Mesenchymal stem cell (in vitro differentiated cells and primary cell): ENCODE results near the gene KRTAP29-1.

ENCODE experiments used
- DNase-seq: peaks from one replicate; pipeline ENCODE4 v3.0.0-alpha.2; 2013
- H2AFZ ChIP-seq: one replicate; pipeline ENCODE4 v1.6.1; 2013; ENCODE audit warnings: low read depth, mild to moderate bottlenecking, control low read depth, inconsistent platforms, low read length, moderate library complexity
- H2AK5ac ChIP-seq: 2 replicates; pipeline ENCODE4 v1.6.1; 2013; ENCODE audit warnings: low read length, moderate library complexity, mild to moderate bottlenecking, inconsistent platforms; ENCODE audit not compliant: severe bottlenecking
- H2BK120ac ChIP-seq: one replicate; pipeline ENCODE4 v1.6.1; 2013; ENCODE audit warnings: low read depth, mild to moderate bottlenecking, inconsistent platforms, low read length, moderate library complexity
- H2BK12ac ChIP-seq, 2 experiments: one replicate each; pipeline ENCODE4 v1.6.1; 2013; ENCODE audit warnings: inconsistent platforms in 2 of 2, low read length in 2 of 2, mild to moderate bottlenecking in 2 of 2, moderate library complexity in 2 of 2, control low read depth in 1 of 2
- H2BK15ac ChIP-seq: one replicate; pipeline ENCODE4 v1.6.1; 2013; ENCODE audit warnings: mild to moderate bottlenecking, low read depth, inconsistent platforms; ENCODE audit not compliant: poor library complexity, severe bottlenecking
- H2BK5ac ChIP-seq: 2 replicates; pipeline ENCODE4 v1.6.1; 2013; ENCODE audit warnings: low read depth, mild to moderate bottlenecking, low read length, control low read depth, inconsistent platforms; ENCODE audit not compliant: poor library complexity, severe bottlenecking
- H3K14ac ChIP-seq, 2 experiments: one replicate each; pipeline ENCODE4 v1.6.1; 2013; ENCODE audit warnings: inconsistent platforms in 2 of 2, low read length in 2 of 2, control low read depth in 1 of 2, mild to moderate bottlenecking in 1 of 2, moderate library complexity in 1 of 2
- H3K18ac ChIP-seq, 2 experiments: one replicate each; pipeline ENCODE4 v1.6.1; 2013; ENCODE audit warnings: inconsistent platforms in 2 of 2, low read length in 2 of 2, control low read depth in 1 of 2, low read depth in 1 of 2, mild to moderate bottlenecking in 1 of 2
- H3K23ac ChIP-seq, 2 experiments: one replicate each; pipeline ENCODE4 v1.6.1; 2013; ENCODE audit warnings: inconsistent platforms in 2 of 2, low read length in 2 of 2, mild to moderate bottlenecking in 2 of 2, moderate library complexity in 2 of 2, control low read depth in 1 of 2
- H3K27ac ChIP-seq: 2 replicates; pipeline ENCODE4 v1.5.1; 2013; ENCODE audit warnings: mild to moderate bottlenecking, moderate library complexity, low read length, control low read depth, inconsistent platforms; ENCODE audit not compliant: poor library complexity, severe bottlenecking
- H3K27me3 ChIP-seq, 2 experiments: 2 replicates each; pipeline versions ENCODE4 v1.6.1 to v1.7.0; 2013; ENCODE audit warnings: low read length in 2 of 2, mild to moderate bottlenecking in 2 of 2, moderate library complexity in 2 of 2, control low read depth in 1 of 2, inconsistent platforms in 1 of 2; ENCODE audit not compliant: control insufficient read depth in 1 of 2, insufficient read depth in 1 of 2
- H3K36me3 ChIP-seq, 2 experiments: 2 replicates each; pipeline versions ENCODE4 v1.6.1 to v1.7.0; 2013; ENCODE audit warnings: low read length in 2 of 2, control low read depth in 1 of 2, inconsistent platforms in 1 of 2, low read depth in 1 of 2, mild to moderate bottlenecking in 1 of 2; ENCODE audit not compliant: insufficient read depth in 2 of 2, control insufficient read depth in 1 of 2
- H3K4ac ChIP-seq, 2 experiments: one replicate each; pipeline ENCODE4 v1.6.1; 2013; ENCODE audit warnings: inconsistent platforms in 2 of 2, low read length in 2 of 2, mild to moderate bottlenecking in 2 of 2, moderate library complexity in 2 of 2, control low read depth in 1 of 2, low read depth in 1 of 2
- H3K4me1 ChIP-seq: 2 replicates; pipeline ENCODE4 v1.6.1; 2013; ENCODE audit warnings: low read depth, low read length, control low read depth; ENCODE audit not compliant: control insufficient read depth, insufficient read depth
- H3K4me2 ChIP-seq: 2 replicates; pipeline ENCODE4 v1.6.1; 2013; ENCODE audit warnings: low read length, mild to moderate bottlenecking, inconsistent platforms; ENCODE audit not compliant: poor library complexity, severe bottlenecking
- H3K4me3 ChIP-seq, 2 experiments: 2 replicates each; pipeline versions ENCODE4 v1.5.1 to v1.7.0; 2013; ENCODE audit warnings: low read length in 2 of 2, mild to moderate bottlenecking in 2 of 2, control low read depth in 1 of 2, low read depth in 1 of 2; ENCODE audit not compliant: insufficient read depth in 1 of 2
- H3K79me1 ChIP-seq: replicated peaks from 2 replicates; pipeline ENCODE4 v1.6.1; 2013; ENCODE audit warnings: mild to moderate bottlenecking, control low read depth, low read length, inconsistent platforms; ENCODE audit not compliant: poor library complexity, severe bottlenecking
- H3K9ac ChIP-seq: 2 replicates; pipeline ENCODE4 v1.7.0; 2013; ENCODE audit warnings: mild to moderate bottlenecking, low read length, moderate library complexity
- H3K9me3 ChIP-seq: 2 replicates; pipeline ENCODE4 v1.7.0; 2013; ENCODE audit warnings: mild to moderate bottlenecking, low read length; ENCODE audit not compliant: control insufficient read depth
- H4K8ac ChIP-seq: one replicate; pipeline ENCODE4 v1.6.1; 2013; ENCODE audit warnings: inconsistent platforms, mild to moderate bottlenecking, low read length, moderate library complexity
- H4K91ac ChIP-seq: one replicate; pipeline ENCODE4 v1.6.1; 2013; ENCODE audit warnings: mild to moderate bottlenecking, low read length, inconsistent platforms
- WGBS: methylation state at CpG from one replicate; pipeline ENCODE4 v1.1.7; 2013; ENCODE audit warnings: mixed read lengths; 5-methylcytosine and 5-hydroxymethylcytosine counted together

KRTAP29-1 gene

DNA sequence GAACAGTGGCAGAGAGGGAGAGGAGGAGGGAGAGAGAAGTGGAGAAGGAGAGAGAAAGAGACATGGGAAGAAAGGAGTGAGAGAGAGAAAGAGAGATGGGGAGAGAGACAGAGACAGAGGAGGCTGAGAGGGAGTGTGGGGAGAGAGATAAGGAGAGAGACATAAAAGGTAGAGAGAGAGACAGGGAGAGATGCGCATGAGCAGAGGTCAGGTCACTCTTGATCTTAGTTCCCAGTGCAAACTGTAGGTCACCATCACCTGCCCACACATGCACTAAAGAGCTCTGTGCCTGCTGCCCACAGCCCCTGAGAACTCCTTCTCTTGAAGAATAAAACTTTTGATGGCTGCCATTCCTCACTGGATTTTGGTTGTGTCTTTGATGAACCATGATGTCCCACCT, 33.1 kb upstream of the KRTAP29-1 start:
- Histone ChIP-seq H2BK120ac (no peak overlapping the region), H3K36me3 (no peaks in the 10 kb centered on the region), H3K27ac (no peak overlapping the region), H3K14ac (no peak overlapping the region), H3K9ac (no peak overlapping the region), H2BK15ac (no peak overlapping the region), H2BK12ac (no peak overlapping the region), H3K18ac (no peak overlapping the region), H3K9me3 (peaks cover 3% of the 10 kb centered on the region), H3K27me3 (peaks cover 0 to 46% of the 10 kb centered on the region in 2 experiments), H2BK5ac (no peak overlapping the region), H3K79me1 (no peaks in the 10 kb centered on the region), H2AK5ac (no peak overlapping the region), H2AFZ (no peak overlapping the region), H3K4me1 (peaks cover 11% of the 10 kb centered on the region), H3K23ac (no peak overlapping the region), H4K91ac (no peak overlapping the region), H4K8ac (no peak overlapping the region), H3K4ac (no peak overlapping the region), H3K4me2 (no peak overlapping the region), H3K4me3 (no peak overlapping the region)
- WGBS, result no CpG with 5 or more reads among the region's 1 CpG
- DNase-seq, result no peak

DNA sequence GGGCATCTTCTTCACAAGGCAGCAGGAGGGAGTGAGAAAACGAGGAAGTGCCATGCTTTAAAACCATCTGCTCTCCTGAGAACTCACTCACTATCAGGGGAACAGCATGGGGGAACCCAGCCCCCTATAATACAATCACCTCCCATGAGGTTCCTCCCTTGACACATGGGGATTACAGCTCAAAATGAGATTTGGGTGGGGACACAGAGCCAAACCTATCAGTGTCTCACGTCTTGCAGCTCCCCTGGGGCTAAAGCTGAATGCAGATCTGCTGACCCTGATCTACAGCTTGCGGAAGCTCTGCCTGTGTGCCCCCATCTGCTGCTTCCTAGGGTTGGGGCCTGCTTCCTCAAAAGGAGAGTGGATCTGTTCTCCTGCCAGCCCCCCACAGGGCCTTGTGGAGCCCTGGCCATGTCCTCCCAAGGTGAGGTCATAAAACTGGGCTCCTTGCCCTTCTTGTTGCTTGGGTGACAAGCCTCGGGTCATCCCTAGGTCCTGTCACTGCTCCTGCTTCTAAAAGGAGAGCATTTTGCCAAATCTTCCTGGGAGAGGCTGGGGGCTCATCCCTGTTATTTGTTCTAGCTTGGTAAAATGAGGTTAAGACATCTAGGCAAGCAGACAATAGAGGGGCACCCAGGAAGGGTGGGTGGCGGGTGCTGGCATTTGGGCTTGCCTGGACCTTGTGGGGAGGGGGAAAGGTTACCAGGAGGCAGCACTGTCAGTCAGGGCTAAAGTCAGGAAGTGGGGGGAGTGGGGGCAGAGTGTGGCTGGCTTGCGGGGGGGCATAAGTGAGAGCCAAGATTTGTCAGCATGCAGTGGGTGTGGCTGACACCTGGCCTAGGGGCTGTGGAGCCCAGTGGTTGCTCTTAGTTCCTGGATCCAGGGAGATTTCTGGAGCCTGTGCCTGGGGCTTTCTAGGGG, 32.0 kb upstream of the KRTAP29-1 start:
- no peak overlapping the region for H2BK5ac ChIP-seq
- H3K18ac ChIP-seq, result no peak overlapping the region
- H3K79me1 ChIP-seq, result no peaks in the 10 kb centered on the region
- no peak for DNase-seq
- no peak overlapping the region for H3K27ac ChIP-seq
- 68% methylated on average over 6 of the region's 6 CpGs for WGBS
- H3K14ac ChIP-seq, result no peak overlapping the region
- peaks cover 8% of the 10 kb centered on the region for H3K4me1 ChIP-seq
- H2BK120ac ChIP-seq, result no peak overlapping the region
- peaks cover 0 to 36% of the 10 kb centered on the region in 2 experiments for H3K27me3 ChIP-seq
- H2AFZ ChIP-seq, result no peak overlapping the region
- no peak overlapping the region for H3K4ac ChIP-seq
- H3K23ac ChIP-seq, result no peak overlapping the region
- H2BK15ac ChIP-seq, result no peak overlapping the region
- no peak overlapping the region for H3K9ac ChIP-seq
- no peak overlapping the region for H2AK5ac ChIP-seq
- H2BK12ac ChIP-seq, result no peak overlapping the region
- H4K8ac ChIP-seq, result no peak overlapping the region
- no peaks in the 10 kb centered on the region for H3K9me3 ChIP-seq
- no peaks in the 10 kb centered on the region for H3K36me3 ChIP-seq
- H3K4me2 ChIP-seq, result no peak overlapping the region
- H3K4me3 ChIP-seq, result no peak overlapping the region
- no peak overlapping the region for H4K91ac ChIP-seq

DNA sequence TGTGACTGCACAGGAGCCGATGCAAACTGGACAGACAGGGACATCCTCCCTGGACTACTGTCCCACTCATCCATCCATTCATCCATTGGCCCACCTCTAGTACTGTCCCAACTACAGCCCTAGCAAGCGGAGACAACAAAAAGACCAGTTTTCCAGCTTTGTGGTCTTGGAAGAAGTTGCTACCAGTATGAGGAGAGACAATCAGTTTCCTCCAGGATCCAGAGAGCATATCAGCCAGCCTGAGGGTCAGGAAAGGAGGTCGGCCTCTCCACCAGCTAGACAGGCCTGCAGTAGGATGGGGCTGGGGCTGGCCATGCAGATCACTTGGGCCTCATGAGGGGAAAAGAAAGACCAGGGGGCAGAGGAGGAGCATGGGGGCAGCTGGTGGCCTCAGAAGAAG, 31.2 kb upstream of the KRTAP29-1 start:
- no peak overlapping the region for H2BK15ac ChIP-seq
- no peak overlapping the region for H2AFZ ChIP-seq
- H3K4ac ChIP-seq, result no peak overlapping the region
- peaks cover 12% of the 10 kb centered on the region for H3K4me1 ChIP-seq
- no peak overlapping the region for H2BK12ac ChIP-seq
- no peak overlapping the region for H3K23ac ChIP-seq
- peaks cover 0 to 29% of the 10 kb centered on the region in 2 experiments for H3K27me3 ChIP-seq
- no peaks in the 10 kb centered on the region for H3K36me3 ChIP-seq
- no peak overlapping the region for H3K4me3 ChIP-seq
- H4K91ac ChIP-seq, result no peak overlapping the region
- 92% methylated on average over 3 of the region's 3 CpGs for WGBS
- no peak overlapping the region for H2AK5ac ChIP-seq
- DNase-seq, result no peak
- H3K27ac ChIP-seq, result no peak overlapping the region
- H3K79me1 ChIP-seq, result no peaks in the 10 kb centered on the region
- no peak overlapping the region for H2BK5ac ChIP-seq
- no peak overlapping the region for H2BK120ac ChIP-seq
- no peak overlapping the region for H3K18ac ChIP-seq
- H3K14ac ChIP-seq, result no peak overlapping the region
- H4K8ac ChIP-seq, result no peak overlapping the region
- no peak overlapping the region for H3K9ac ChIP-seq
- H3K4me2 ChIP-seq, result no peak overlapping the region
- H3K9me3 ChIP-seq, result no peaks in the 10 kb centered on the region

DNA sequence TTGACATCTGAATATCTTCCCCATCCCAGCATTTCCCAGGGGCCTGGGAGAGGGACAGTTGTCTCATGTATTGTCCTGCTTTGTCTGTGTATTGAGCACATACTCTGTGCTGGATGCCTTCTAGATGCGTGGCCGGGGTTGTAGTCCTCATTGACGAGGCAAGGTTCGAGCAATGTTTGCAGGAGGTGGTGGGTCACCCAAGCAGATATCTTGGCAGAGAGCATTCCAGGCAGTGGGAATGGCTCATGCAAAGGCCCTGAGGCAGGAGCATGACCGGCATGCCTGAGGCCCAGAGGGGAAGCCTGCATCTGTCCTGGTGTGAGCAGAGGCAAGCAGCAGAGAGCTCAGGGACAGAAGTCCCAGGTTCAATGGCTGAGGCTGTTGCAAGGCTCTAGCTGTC, 30.4 kb upstream of the KRTAP29-1 start:
- Histone ChIP-seq H3K27me3 (peaks cover 0 to 29% of the 10 kb centered on the region in 2 experiments), H3K23ac (no peak overlapping the region), H2AK5ac (no peak overlapping the region), H3K9me3 (no peaks in the 10 kb centered on the region), H3K4me1 (peaks cover 13% of the 10 kb centered on the region), H2BK120ac (no peak overlapping the region), H2AFZ (no peak overlapping the region), H3K4me3 (peak overlapping the region in 1 of 2 experiments; percentile 9), H3K27ac (no peak overlapping the region), H3K14ac (peak overlapping the region in 1 of 2 experiments; percentile 18), H4K8ac (no peak overlapping the region), H3K9ac (no peak overlapping the region), H2BK5ac (no peak overlapping the region), H3K79me1 (no peaks in the 10 kb centered on the region), H3K18ac (no peak overlapping the region), H4K91ac (no peak overlapping the region), H3K4ac (no peak overlapping the region), H2BK15ac (no peak overlapping the region), H3K4me2 (no peak overlapping the region), H3K36me3 (no peaks in the 10 kb centered on the region), H2BK12ac (no peak overlapping the region)
- DNase-seq, result no peak
- 96% methylated on average over 5 of the region's 5 CpGs for WGBS
